CD4-positive, alpha-beta T cell treated with Interleukin-21 for 1 hour (primary cell): ENCODE data around the gene DZIP1L.

Source experiments
- DNase-seq: peaks from one replicate; pipeline ENCODE4 v3.0.0-alpha.2; 2020

DZIP1L gene

GRCh38 chr3:138030734-138031280 is 84.6 kb downstream of the DZIP1L start:
- DNase-seq: no peak

GRCh38 chr3:138027821-138028220 is 87.6 kb downstream of the DZIP1L start:
- no peak for DNase-seq

GRCh38 chr3:138025553-138025952 is 89.9 kb downstream of the DZIP1L start:
- no peak for DNase-seq

GRCh38 chr3:138023754-138024153 is 91.7 kb downstream of the DZIP1L start:
- DNase-seq: no peak

- no peak for DNase-seq
Measured at GRCh38 chr3:138019281-138020069, 95.9 kb downstream of the DZIP1L start.

- DNase-seq: no peak
Measured at GRCh38 chr3:138016065-138016464, 99.3 kb downstream of the DZIP1L start.

- DNase-seq: no peak
Measured at GRCh38 chr3:138012526-138012925, 102.9 kb downstream of the DZIP1L start.
